NCI-H128 (cell line): ENCODE results near the gene COA8.

Source experiments
- DNase-seq: peaks from one replicate; lab custom pipeline; 2025; ENCODE audit not compliant: unreplicated experiment; lab: John Stamatoyannopoulos, UW

Gene COA8

GRCh38 chr14:103619057-103619456, 56.3 kb downstream of the COA8 start:
- DNase-seq = no peak

- no peak for DNase-seq
These were observed 59.1 kb downstream of the COA8 start for GRCh38 chr14:103621860-103622259.

GRCh38 chr14:103623308-103623707, 60.5 kb downstream of the COA8 start:
- DNase-seq = no peak

GRCh38 chr14:103623883-103624482, 61.2 kb downstream of the COA8 start:
- DNase-seq = no peak

GRCh38 chr14:103624860-103625259, 62.1 kb downstream of the COA8 start:
- DNase-seq = no peak

GRCh38 chr14:103625356-103626095, 62.8 kb downstream of the COA8 start:
- no peak for DNase-seq

GRCh38 chr14:103626146-103626850, 63.5 kb downstream of the COA8 start:
- DNase-seq = no peak

- no peak for DNase-seq
These were observed 64.6 kb downstream of the COA8 start for GRCh38 chr14:103627073-103628025.

GRCh38 chr14:103628221-103628683, 65.5 kb downstream of the COA8 start:
- no peak for DNase-seq

- no peak for DNase-seq
These were observed 66.1 kb downstream of the COA8 start, which contains the start of gene KLC1 for GRCh38 chr14:103628684-103629502. Gene KLC1, plus strand, starts transcription at chr14:103629211. Its CDS starts 25,354 bp downstream, at chr14:103654565.

- DNase-seq = no peak
These were observed 66.9 kb downstream of the COA8 start for GRCh38 chr14:103629503-103630121.

- no peak for DNase-seq
These were observed 67.8 kb downstream of the COA8 start for GRCh38 chr14:103630364-103631108.

GRCh38 chr14:103633391-103633790, 70.6 kb downstream of the COA8 start:
- no peak for DNase-seq

GRCh38 chr14:103634156-103634555, 71.4 kb downstream of the COA8 start:
- no peak for DNase-seq

GRCh38 chr14:103638594-103638993, 75.8 kb downstream of the COA8 start:
- no peak for DNase-seq
